Neural progenitor cell (in vitro differentiated cells): Measurements from ENCODE around the gene MYCBP2. TPM values are rescaled to one million over a fixed set of nuclear protein-coding genes. Genes with fewer than 3 reads are reported as not detected.

Experiments used
- DNase-seq: peaks from one replicate; pipeline ENCODE4 v3.0.0-alpha.2; 2016; ENCODE audit warnings: low spot score
- H2AFZ ChIP-seq: fragments of 200-600 bp; sonication (generic); replicated peaks from 2 replicates; pipeline ENCODE4 v1.6.1; 2016; ENCODE audit warnings: antibody characterized with exemption
- H3F3A ChIP-seq: fragments of 200-600 bp; sonication (generic); 2 replicates; pipeline ENCODE4 v1.6.1; 2016; ENCODE audit warnings: antibody characterized with exemption, low read depth
- H3K27ac ChIP-seq: fragments of 200-600 bp; sonication (generic); 2 replicates; pipeline ENCODE4 v1.5.1; 2016; ENCODE audit warnings: mild to moderate bottlenecking
- H3K27me3 ChIP-seq: fragments of 200-600 bp; sonication (generic); 2 replicates; pipeline ENCODE4 v1.6.1; 2016; ENCODE audit warnings: mild to moderate bottlenecking, moderate library complexity
- H3K36me3 ChIP-seq: fragments of 200-600 bp; sonication (generic); 2 replicates; pipeline ENCODE4 v1.5.1; 2016
- H3K4me1 ChIP-seq: fragments of 200-600 bp; sonication (generic); 2 replicates; pipeline ENCODE4 v1.6.1; 2016; ENCODE audit warnings: mixed run types
- H3K4me2 ChIP-seq: fragments of 200-600 bp; sonication (generic); 2 replicates; pipeline ENCODE4 v1.6.1; 2016
- H3K4me3 ChIP-seq: fragments of 200-600 bp; sonication (generic); 2 replicates; pipeline ENCODE4 v1.5.1; 2016
- H3K79me2 ChIP-seq: fragments of 200-600 bp; sonication (generic); 2 replicates; pipeline ENCODE4 v1.6.1; 2016; ENCODE audit warnings: low read depth
- H3K9ac ChIP-seq: fragments of 200-600 bp; sonication (generic); 2 replicates; pipeline ENCODE4 v1.6.1; 2016
- H3K9me3 ChIP-seq: fragments of 200-600 bp; sonication (generic); 2 replicates; pipeline ENCODE4 v1.5.1; 2016; ENCODE audit warnings: low read depth
- H4K20me1 ChIP-seq: fragments of 200-600 bp; sonication (generic); 2 replicates; pipeline ENCODE4 v1.6.1; 2016; ENCODE audit warnings: low read depth
- H3K27ac Mint-ChIP-seq: 3 replicates; pipeline ENCODE4 v1.8.0; 2021; ENCODE audit warnings: mixed read lengths
- H3K27me3 Mint-ChIP-seq: 2 replicates; pipeline ENCODE4 v1.8.0; 2022; ENCODE audit warnings: low read depth, mild to moderate bottlenecking, inconsistent platforms, moderate library complexity, mixed read lengths; ENCODE audit not compliant: insufficient read depth
- H3K36me3 Mint-ChIP-seq: 3 replicates; pipeline ENCODE4 v1.8.0; 2021; ENCODE audit warnings: mixed read lengths
- H3K4me1 Mint-ChIP-seq: 3 replicates; pipeline ENCODE4 v1.8.0; 2021; ENCODE audit warnings: mixed read lengths
- H3K4me3 Mint-ChIP-seq: 3 replicates; pipeline ENCODE4 v1.8.0; 2021; ENCODE audit warnings: mild to moderate bottlenecking, moderate library complexity, mixed read lengths
- H3K9me3 Mint-ChIP-seq: 3 replicates; pipeline ENCODE4 v1.8.0; 2020; ENCODE audit warnings: mixed read lengths
- EZH2 ChIP-seq: fragments of 200-600 bp; sonication (generic); IDR thresholded peaks from 2 replicates; pipeline ENCODE4 v1.6.1; 2017; ENCODE audit warnings: antibody characterized with exemption, mild to moderate bottlenecking, moderate library complexity
- EZH2phosphoT487 ChIP-seq: fragments of 200-600 bp; sonication (generic); IDR thresholded peaks from 2 replicates; pipeline ENCODE4 v1.6.1; 2017; ENCODE audit warnings: antibody characterized with exemption
- total RNA-seq: library from RNA; depleted of rRNA; stranded (reverse); fragments of >200 nt; gene quantifications from 2 replicates; pipeline ENCODE4 v1.2.3, GENCODE V29; 2015; ENCODE audit warnings: low replicate concordance
- TF ChIP-seq, protein P1 (sequence below): fragments of 200-600 bp; sonication (generic); IDR thresholded peaks from 2 replicates; pipeline ENCODE4 v1.5.1; 2017; ENCODE audit warnings: antibody characterized with exemption, mild to moderate bottlenecking

The MYCBP2 gene
- total RNA-seq, 1 donor from 2014 or later: 37.8 TPM

GRCh38 chr13:77026255-77026860 lies 300.5 kb downstream of the MYCBP2 start:
- peaks cover 31% of the 10 kb centered on the region for H3K4me1 ChIP-seq
- peaks cover 50% of the 10 kb centered on the region for H4K20me1 ChIP-seq
- Mint-ChIP-seq H3K36me3 (no peaks in the 10 kb centered on the region), H3K27ac (peak overlapping the region; percentile 39), H3K27me3 (peaks cover 2% of the 10 kb centered on the region), H3K9me3 (peaks cover 2% of the 10 kb centered on the region), H3K4me1 (peaks cover 39% of the 10 kb centered on the region), H3K4me3 (peak overlapping the region; percentile 94)
- H3K79me2 ChIP-seq: peaks cover 53% of the 10 kb centered on the region
- no peak for TF ChIP-seq EZH2phosphoT487
- TF ChIP-seq, protein P1, sequence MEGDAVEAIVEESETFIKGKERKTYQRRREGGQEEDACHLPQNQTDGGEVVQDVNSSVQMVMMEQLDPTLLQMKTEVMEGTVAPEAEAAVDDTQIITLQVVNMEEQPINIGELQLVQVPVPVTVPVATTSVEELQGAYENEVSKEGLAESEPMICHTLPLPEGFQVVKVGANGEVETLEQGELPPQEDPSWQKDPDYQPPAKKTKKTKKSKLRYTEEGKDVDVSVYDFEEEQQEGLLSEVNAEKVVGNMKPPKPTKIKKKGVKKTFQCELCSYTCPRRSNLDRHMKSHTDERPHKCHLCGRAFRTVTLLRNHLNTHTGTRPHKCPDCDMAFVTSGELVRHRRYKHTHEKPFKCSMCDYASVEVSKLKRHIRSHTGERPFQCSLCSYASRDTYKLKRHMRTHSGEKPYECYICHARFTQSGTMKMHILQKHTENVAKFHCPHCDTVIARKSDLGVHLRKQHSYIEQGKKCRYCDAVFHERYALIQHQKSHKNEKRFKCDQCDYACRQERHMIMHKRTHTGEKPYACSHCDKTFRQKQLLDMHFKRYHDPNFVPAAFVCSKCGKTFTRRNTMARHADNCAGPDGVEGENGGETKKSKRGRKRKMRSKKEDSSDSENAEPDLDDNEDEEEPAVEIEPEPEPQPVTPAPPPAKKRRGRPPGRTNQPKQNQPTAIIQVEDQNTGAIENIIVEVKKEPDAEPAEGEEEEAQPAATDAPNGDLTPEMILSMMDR: no peak
- no peak for TF ChIP-seq EZH2
- H3F3A ChIP-seq: peaks cover 13% of the 10 kb centered on the region
- peak overlapping the region; percentile 97 for H2AFZ ChIP-seq
- no peaks in the 10 kb centered on the region for H3K27me3 ChIP-seq
- H3K9ac ChIP-seq: peak overlapping the region; percentile 88
- H3K4me3 ChIP-seq: peak overlapping the region; percentile 98
- no peaks in the 10 kb centered on the region for H3K36me3 ChIP-seq
- no peaks in the 10 kb centered on the region for H3K9me3 ChIP-seq
- peak; percentile 76 for DNase-seq
- H3K27ac ChIP-seq: peak overlapping the region; percentile 98
- H3K4me2 ChIP-seq: peak overlapping the region; percentile 96

DNA sequence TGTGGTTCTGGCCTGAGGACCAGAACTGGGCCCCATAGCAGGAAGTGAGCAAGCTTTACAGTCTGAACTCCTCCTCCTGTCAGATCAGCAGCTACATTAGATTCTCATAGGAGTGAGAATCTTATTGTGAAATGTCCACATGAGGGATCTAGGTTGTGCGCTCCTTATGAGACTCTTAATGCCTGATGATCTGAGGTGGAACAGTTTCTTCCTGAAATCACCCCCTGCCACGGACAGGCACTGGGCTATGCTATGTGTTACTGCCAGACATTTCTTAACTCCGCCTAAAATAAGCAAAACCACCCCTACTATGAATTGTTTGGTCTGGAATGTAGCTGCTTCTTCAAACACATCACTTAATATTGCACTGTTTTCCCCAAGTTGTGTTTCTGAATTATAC lies 304.6 kb downstream of the MYCBP2 start:
- Histone ChIP-seq H3K4me3 (no peak overlapping the region), H3F3A (peaks cover 5% of the 10 kb centered on the region), H3K9ac (no peak overlapping the region), H3K27me3 (no peaks in the 10 kb centered on the region), H3K4me1 (peaks cover 21% of the 10 kb centered on the region), H3K4me2 (no peak overlapping the region), H3K9me3 (no peaks in the 10 kb centered on the region), H3K36me3 (peaks cover 3% of the 10 kb centered on the region), H4K20me1 (peaks cover 64% of the 10 kb centered on the region), H3K79me2 (peaks cover 81% of the 10 kb centered on the region), H3K27ac (no peak overlapping the region), H2AFZ (no peak overlapping the region)
- DNase-seq: no peak
- no peaks in the 10 kb centered on the region for H3K27me3 Mint-ChIP-seq
- no peak for TF ChIP-seq EZH2
- H3K4me3 Mint-ChIP-seq: no peak overlapping the region
- H3K27ac Mint-ChIP-seq: no peak overlapping the region
- H3K36me3 Mint-ChIP-seq: peaks cover 2% of the 10 kb centered on the region
- H3K9me3 Mint-ChIP-seq: no peaks in the 10 kb centered on the region
- peaks cover 34% of the 10 kb centered on the region for H3K4me1 Mint-ChIP-seq

- peaks cover 3% of the 10 kb centered on the region for H3K36me3 ChIP-seq
- H3K79me2 ChIP-seq: peaks cover 75% of the 10 kb centered on the region
- H3K9ac ChIP-seq: no peak overlapping the region
- Mint-ChIP-seq H3K27me3 (no peaks in the 10 kb centered on the region), H3K9me3 (no peaks in the 10 kb centered on the region), H3K27ac (no peak overlapping the region), H3K4me1 (peaks cover 19% of the 10 kb centered on the region), H3K4me3 (no peak overlapping the region), H3K36me3 (peaks cover 10% of the 10 kb centered on the region)
- H3K4me2 ChIP-seq: no peak overlapping the region
- H3K27ac ChIP-seq: no peak overlapping the region
- no peak overlapping the region for H2AFZ ChIP-seq
- no peaks in the 10 kb centered on the region for H3K27me3 ChIP-seq
- no peak for DNase-seq
- H3K9me3 ChIP-seq: no peaks in the 10 kb centered on the region
- H3K4me1 ChIP-seq: peaks cover 13% of the 10 kb centered on the region
- peaks cover 54% of the 10 kb centered on the region for H4K20me1 ChIP-seq
- H3F3A ChIP-seq: no peaks in the 10 kb centered on the region
- no peak overlapping the region for H3K4me3 ChIP-seq
- TF ChIP-seq, protein P1: no peak
- TF ChIP-seq EZH2phosphoT487 (no peak), EZH2 (no peak)
These were observed 307.1 kb downstream of the MYCBP2 start for GRCh38 chr13:77019756-77020155.

- no peak overlapping the region for H3K27ac ChIP-seq
- no peaks in the 10 kb centered on the region for H3K27me3 ChIP-seq
- TF ChIP-seq EZH2phosphoT487 (no peak), EZH2 (no peak)
- TF ChIP-seq, protein P1: peak; percentile 18
- H3K4me3 Mint-ChIP-seq: no peak overlapping the region
- no peak overlapping the region for H3K4me2 ChIP-seq
- H4K20me1 ChIP-seq: peaks cover 32% of the 10 kb centered on the region
- H3K27ac Mint-ChIP-seq: no peak overlapping the region
- H3K9me3 Mint-ChIP-seq: no peaks in the 10 kb centered on the region
- H3K4me1 ChIP-seq: no peaks in the 10 kb centered on the region
- H3F3A ChIP-seq: no peaks in the 10 kb centered on the region
- H3K79me2 ChIP-seq: peaks cover 60% of the 10 kb centered on the region
- DNase-seq: no peak
- H3K36me3 Mint-ChIP-seq: peaks cover 28% of the 10 kb centered on the region
- H3K27me3 Mint-ChIP-seq: no peaks in the 10 kb centered on the region
- peaks cover 3% of the 10 kb centered on the region for H3K36me3 ChIP-seq
- no peak overlapping the region for H3K9ac ChIP-seq
- no peaks in the 10 kb centered on the region for H3K4me1 Mint-ChIP-seq
- H2AFZ ChIP-seq: no peak overlapping the region
- H3K4me3 ChIP-seq: no peak overlapping the region
- H3K9me3 ChIP-seq: no peaks in the 10 kb centered on the region
These were observed 309.8 kb downstream of the MYCBP2 start for GRCh38 chr13:77016888-77017623.
